GM21381 (cell line): Measurements from ENCODE around the gene RAP2A.

Source experiments
- ATAC-seq: cut with Tn5 transposase; IDR thresholded peaks from one replicate; pipeline ENCODE4 v1.9.1; 2021; ENCODE audit warnings: mild to moderate bottlenecking, moderate library complexity; ENCODE audit not compliant: unreplicated experiment

Gene RAP2A

GRCh38 chr13:97446448-97446847, 12.5 kb downstream of the RAP2A start:
- ATAC-seq: no peak

GRCh38 chr13:97448503-97449251, 14.7 kb downstream of the RAP2A start:
- peak; percentile 73 for ATAC-seq

- no peak for ATAC-seq
Observed at GRCh38 chr13:97454699-97455098, 20.7 kb downstream of the RAP2A start.

GRCh38 chr13:97456047-97456446, 22.1 kb downstream of the RAP2A start:
- ATAC-seq: no peak

GRCh38 chr13:97459215-97459777, 25.3 kb downstream of the RAP2A start:
- ATAC-seq: peak; percentile 32

- ATAC-seq: peak; percentile 91
Observed at GRCh38 chr13:97460004-97460775, 26.2 kb downstream of the RAP2A start.

- no peak for ATAC-seq
Observed at GRCh38 chr13:97460853-97461252, 26.9 kb downstream of the RAP2A start.

- ATAC-seq: no peak
Observed at GRCh38 chr13:97464561-97464960, 30.6 kb downstream of the RAP2A start.

GRCh38 chr13:97466722-97467121, 32.8 kb downstream of the RAP2A start:
- no peak for ATAC-seq

GRCh38 chr13:97468331-97468730, 34.4 kb downstream of the RAP2A start:
- ATAC-seq: no peak

- no peak for ATAC-seq
Observed at GRCh38 chr13:97471711-97472110, 37.7 kb downstream of the RAP2A start.

GRCh38 chr13:97474349-97474980, 40.5 kb downstream of the RAP2A start:
- no peak for ATAC-seq

- no peak for ATAC-seq
Observed at GRCh38 chr13:97475011-97475410, 41.0 kb downstream of the RAP2A start.

- no peak for ATAC-seq
Observed at GRCh38 chr13:97477844-97478243, 43.9 kb downstream of the RAP2A start.

- ATAC-seq: no peak
Observed at GRCh38 chr13:97478247-97478646, 44.3 kb downstream of the RAP2A start.

- no peak for ATAC-seq
Observed at GRCh38 chr13:97483465-97483864, 49.5 kb downstream of the RAP2A start.

GRCh38 chr13:97484301-97484700, 50.3 kb downstream of the RAP2A start:
- no peak for ATAC-seq

GRCh38 chr13:97485320-97485719, 51.4 kb downstream of the RAP2A start:
- ATAC-seq: no peak

GRCh38 chr13:97490702-97491307, 56.8 kb downstream of the RAP2A start:
- no peak for ATAC-seq

- ATAC-seq: no peak
Observed at GRCh38 chr13:97491452-97491851, 57.5 kb downstream of the RAP2A start.

GRCh38 chr13:97492257-97492656, 58.3 kb downstream of the RAP2A start:
- no peak for ATAC-seq
